ENCODE results near the gene PPP1R3E.
"Not testable (repeated sequence)": the region's sequence is repeated elsewhere in the genome, so short reads cannot be mapped to it uniquely, and the experiment has no call there.

Gene PPP1R3E, protein sequence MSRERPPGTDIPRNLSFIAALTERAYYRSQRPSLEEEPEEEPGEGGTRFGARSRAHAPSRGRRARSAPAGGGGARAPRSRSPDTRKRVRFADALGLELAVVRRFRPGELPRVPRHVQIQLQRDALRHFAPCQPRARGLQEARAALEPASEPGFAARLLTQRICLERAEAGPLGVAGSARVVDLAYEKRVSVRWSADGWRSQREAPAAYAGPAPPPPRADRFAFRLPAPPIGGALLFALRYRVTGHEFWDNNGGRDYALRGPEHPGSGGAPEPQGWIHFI

DNA sequence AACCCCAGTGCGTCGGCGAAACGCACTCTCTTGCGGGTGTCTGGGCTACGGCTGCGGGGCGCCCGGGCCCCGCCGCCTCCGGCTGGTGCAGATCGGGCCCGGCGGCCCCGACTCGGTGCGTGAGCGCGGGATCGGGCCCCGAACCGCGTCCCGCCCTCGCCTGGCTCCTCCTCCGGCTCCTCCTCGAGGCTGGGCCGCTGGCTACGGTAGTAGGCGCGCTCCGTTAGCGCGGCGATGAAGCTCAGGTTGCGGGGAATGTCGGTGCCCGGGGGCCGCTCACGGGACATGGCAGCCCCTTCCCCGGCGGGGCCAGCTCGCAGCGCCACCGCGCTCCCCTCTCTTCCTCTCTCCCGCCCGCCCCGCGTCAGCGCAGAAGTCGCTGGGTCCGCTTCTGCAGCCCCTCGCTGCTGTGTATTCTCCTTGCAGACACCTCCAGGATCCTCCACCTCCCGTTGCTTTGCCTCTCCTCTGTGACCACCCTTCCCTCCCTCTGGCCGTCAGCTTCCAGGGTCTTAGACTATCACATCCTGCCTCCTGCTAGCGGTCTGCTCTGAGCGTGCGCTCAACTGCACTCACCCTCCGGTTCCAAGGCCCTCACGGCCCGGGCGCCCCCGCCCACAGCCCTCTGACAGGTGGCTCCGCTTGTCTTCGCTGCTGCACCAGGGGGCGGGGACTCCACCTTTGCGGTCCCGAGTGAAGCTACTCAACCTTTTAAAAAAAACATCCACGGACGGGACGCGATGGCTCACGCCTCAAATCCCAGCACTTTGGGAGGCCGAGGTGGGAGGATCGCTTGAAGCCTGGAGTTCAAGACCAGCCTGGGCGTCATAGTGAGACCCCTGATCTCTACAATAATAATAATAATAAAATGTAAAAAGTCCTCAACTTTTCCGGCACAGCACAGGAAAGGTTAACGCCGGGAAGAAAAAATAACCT, at the start of gene PPP1R3E:
PPP1R3E (minus strand) TSS at position 570 of the 936 bp plus-strand sequence; CDS start at position 287, 283 bp downstream.
- peak; percentile 69 for DNase-seq (ENCODE audit: low spot score)

DNA sequence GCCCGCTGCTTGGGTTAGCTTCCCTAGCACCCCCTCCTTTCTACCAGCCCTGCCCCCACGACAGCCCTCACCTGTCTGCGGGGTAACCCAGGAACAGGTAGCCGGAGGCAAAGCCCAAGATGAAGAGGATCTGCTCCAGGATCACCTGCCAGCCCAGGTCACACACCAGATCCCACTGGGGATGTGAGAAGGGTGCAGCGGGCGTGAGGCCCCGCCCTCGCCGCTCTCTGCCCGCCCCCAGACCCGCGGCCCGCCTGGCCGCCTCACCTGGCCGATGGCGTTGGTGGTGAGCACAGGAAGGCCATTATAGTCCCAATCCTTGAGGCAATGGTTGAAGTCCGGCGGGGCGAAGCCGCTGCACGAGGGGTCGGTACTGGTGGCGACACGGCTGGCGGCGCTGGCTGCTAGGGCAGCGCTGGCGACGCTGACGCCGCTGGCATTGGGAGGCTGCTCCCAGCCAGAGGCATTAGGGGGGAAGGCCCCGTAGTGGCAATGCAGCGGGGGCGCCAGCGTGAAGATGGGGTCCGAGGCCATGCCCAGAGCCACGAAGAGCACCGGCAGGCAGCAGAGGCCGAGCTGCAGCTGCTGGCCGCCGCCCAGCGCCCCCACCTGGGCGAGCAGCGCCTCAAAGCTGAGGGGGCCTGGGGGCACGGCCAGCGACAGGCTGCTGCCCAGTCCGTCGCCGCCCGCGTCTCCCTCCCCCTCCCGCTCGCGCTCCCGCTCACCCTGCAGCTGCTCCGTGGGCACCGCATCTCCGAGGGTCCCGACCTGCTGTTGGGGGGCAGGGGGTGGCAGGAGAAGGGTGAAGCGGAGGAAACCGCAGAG, 49.2 kb upstream of the PPP1R3E start:
- peak; percentile 33 for DNase-seq (ENCODE audit: low spot score)

DNA sequence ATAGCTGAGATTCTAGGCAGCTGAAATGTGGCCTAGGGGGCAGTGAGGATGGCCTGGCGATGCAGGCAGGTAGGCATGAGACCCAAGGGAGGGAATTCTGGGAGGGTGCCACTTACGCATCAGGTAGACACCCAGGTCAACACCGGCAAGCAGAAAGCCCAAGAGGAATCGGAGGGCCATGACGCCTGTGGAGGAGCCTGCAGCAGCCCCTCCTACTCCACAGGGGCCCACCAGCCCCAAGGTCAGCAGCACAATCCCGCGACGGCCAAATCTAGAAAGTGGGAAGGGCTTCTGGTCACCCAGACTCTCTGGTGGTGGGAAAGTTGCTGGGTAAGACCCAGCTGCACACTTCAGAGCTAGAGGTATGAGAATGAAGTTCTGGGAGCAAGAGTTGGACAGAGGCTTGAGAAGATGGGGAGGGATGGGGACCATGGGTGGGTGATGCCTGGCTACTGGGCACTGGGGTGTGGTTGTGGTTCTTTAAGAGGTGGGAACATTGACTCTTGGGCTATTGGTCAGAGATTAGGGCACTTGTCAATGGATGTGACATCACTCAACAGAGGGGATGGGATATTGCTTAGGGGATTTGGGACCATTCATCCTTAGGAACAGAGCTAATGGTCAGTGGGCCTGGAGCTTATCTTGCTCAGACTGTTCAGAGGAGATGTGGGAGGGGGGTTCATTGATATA, 46.6 kb upstream of the PPP1R3E start:
- peak; percentile 5 for DNase-seq (ENCODE audit: low spot score)

DNA sequence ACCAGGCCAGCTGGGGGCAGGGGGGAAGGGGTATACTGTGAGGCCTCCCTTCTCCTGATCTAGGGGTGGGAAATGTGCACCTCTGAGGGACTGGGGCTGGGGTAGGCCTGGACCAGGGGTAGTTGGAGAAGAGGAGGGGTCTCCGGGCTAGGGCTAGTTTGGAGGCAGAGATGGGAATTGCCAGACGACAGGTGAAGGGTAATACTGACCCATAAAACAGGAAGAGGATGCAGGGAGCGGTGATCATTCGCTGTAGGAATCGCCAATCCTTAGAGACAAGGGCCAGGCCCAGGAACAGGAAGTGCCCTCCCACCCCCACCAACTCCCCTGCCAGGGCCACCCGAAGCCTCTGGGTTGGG, 45.6 kb upstream of the PPP1R3E start:
- DNase-seq (ENCODE audit: low spot score) = peak; percentile 4

DNA sequence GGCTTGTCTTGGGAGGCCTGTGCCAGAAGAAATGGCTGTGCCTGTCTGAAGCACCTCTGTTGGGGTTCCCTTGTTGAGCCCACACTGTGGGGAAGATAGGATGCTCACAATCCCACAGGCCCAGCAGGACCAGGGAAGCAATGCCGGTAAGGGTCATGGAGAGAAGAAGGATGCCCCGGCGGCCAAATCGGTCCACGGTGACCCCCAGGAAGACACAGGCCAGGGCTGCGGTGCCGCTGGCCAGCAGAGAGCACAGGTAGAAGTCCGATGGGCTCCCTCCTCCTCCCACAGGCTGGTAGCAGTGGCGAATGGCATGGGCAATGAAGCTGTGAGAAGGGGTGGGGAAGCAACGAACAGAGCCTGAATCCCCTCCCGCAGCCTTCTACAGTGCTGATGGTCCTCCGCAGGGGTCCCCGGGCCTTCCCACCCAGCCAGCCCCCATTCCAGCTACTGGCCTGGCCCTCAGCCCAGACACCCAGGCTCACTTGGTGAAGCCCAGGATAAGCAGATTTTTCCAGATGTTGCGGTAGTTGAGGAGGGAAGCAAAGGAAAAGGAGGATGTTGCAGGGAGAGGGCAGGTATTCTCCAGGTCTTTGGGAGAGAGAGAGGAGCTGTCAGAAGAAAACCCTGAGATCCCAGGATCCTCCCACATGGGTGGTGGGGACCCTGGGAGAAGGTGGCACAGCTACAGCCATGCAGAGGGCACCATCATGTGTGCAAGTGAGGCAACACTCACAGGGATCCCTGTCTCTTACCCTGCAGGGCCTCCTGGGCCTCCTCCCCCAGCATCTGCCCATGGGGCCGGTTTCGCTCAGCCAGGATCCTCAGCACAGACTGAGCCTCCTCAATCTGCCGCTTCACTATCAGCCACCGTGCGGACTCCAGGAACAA, 45.0 kb upstream of the PPP1R3E start:
- peak; percentile 7 for DNase-seq (ENCODE audit: low spot score)

DNA sequence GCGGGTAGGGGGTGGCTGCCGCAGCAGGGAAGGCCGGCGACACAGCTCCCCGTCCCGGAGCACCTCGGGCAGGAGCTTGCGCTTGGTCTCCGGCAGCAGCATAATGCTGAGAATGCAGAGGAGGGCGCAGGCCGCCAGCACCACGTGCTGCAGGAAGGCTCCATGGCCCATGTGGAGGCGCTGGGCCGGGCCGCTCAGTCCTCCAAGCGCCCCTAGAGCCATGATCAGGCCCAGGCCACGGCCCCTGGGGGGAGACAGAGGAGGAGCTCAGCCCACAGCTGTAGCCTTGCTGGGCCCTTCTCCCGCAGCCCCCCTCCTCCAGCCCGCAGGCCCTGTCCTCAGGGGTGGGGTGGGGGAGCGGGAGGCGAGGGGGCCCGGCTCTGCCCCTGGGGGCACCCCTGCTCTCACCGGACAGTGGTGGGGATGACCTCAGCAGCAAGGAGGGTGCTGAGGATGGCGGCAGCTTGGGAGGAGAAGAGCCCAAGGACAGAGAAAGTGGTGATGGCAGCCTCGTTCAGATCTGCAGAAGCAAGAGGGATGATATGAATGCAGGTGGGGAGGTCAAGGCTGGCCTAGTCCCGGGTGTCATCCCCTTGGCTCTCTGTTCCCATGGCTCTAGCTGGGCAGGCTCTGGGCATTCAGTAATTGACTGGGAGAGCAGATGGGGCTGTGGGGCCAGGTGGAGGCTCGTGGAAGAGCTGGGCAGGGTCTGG, 44.2 kb upstream of the PPP1R3E start:
- DNase-seq (ENCODE audit: low spot score) = peak; percentile 3

DNA sequence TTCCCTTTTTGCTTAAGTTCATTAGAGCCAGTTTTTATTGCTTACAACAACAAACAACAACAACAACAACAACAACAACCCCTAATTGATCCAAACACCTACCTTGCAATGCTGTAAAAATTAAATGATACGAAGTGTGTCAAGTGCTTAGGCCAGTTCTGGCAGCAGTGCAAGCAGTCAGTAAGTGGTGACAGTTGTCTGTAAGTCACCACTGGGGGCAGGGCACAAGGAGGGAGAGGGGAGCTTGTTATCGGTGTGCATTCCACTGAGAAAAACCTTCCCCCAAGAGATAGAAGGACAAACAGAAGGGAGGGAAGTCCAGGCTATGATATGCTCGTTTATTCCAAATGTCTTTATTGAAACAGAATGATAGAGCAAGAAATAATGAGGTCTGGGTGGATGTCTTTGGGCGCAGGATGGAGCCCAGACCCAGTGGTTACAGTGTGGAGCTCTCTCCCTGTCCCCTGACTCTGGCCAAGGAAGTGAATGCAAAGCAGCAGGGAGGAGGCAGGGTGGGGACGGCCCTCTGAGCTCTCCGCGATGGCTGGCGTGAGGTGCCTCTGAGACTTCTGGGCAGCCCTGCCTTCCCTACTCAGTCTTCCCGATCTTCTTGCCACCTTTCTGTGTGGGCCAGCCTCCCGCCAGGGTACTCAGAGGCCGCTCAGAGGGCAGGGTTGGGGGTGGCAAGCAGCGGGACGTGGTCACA, 43.5 kb upstream of the PPP1R3E start:
- peak; percentile 5 for DNase-seq (ENCODE audit: low spot score)

DNA sequence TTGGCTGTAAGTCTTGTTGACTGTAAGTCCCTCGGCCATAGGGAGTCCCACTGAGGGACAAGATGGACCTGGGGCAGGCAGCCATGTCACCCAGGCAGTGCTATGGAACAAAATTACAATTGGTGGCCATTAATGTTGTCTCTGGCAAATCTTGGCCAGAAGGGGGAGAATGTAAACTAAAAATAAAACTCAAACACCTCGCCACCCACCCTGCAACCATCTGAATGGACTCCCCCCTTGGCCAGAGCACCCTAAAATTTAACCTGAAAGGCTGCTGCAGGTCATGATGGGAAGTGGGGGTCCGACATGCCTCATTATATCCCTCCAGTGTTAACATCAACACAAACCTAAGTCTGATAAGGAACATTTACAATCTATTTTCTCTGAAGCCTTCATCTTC, 41.8 kb upstream of the PPP1R3E start:
- DNase-seq (ENCODE audit: low spot score) = peak; percentile 3

DNA sequence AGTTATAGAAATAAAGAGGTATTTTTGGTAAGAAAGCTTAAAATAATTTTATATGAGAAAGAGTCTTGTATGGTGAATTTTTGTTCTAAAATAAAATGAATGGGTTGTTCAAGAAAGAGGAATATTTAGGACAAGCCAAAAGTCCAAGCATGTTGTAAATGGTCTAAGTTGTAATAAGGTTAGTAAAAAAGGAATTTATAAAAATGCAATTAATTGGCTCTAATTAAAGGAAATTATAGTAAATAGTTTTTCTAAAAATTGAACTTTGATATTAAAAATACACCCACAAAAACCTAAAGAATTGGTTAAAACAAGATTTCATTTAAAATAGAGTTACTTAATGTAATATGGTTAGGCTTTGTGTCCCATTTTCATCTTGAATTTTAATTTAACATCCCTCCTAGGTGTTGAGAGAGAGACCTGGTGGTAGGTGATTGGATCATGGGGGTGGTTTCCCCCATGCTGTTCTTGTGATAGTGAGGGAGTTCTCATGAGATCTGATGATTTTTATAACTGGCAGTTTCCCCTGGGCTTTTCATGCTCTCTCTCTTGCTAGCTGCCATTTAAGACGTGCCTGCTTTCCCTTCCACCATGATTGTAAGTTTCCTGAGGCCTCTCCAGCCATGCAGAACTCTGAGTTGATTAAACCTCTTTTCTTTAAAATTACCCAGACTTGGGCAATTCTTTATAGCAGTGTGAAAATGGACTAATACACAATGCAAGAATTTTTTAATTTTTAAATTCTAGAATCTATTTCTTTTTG, 37.0 kb upstream of the PPP1R3E start:
- no peak for DNase-seq (ENCODE audit: low spot score)

DNA sequence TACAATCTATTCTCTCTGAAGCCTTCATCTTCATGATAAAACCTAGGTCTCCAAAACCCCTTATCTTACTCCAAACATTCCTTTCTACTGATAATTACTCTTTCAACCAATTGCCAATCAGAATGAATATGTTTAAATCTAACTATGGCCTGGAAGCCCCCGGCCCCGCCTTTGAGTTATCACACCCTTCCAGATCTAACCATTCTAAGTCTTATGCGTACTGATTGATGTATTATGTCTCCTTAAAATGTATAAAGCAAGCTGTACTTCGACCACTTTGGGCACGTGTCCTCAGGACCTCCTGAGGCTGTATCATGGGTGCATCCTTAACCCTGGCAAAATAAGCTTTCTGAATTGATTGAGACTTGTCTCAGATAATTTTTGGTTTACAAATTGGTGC, 33.0 kb upstream of the PPP1R3E start:
- no peak for DNase-seq (ENCODE audit: low spot score)

DNA sequence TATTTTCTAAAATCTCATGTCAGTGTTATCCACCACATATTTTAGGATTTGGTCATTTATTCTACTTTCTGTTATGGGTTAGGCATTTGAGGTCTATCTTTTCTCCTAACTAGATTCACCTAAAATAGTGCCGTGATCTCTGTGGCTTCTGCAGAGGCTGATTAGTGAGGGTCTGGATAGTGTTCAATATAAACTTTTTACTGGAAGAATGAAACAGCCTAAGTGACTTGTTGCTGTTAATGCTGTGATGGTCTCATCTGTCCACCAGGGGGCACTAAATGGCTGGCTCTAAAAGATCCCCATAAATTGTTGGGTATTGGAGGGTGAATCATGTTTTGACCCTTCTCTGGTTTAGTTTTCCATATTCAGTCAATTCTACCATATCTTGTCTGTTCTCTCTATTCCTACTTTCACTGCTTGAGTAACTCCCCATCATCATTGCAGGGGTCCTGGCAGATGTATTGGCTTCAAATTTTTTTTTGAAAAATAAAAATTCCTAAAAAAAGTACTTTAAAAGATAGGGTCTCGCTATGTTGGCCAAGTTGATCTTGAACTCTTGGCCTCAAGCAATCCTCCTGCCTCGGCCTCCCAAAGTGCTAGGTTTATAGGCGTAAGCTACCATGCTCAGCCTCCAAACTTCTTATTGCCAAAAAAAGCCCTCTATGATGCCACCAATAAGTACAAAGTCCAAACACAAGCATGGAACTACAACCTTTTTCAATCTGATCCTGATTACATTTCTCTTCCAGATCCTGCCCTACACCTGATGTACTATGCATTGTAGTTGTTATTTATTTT, 25.5 kb upstream of the PPP1R3E start:
- DNase-seq (ENCODE audit: low spot score) = peak; percentile 81

DNA sequence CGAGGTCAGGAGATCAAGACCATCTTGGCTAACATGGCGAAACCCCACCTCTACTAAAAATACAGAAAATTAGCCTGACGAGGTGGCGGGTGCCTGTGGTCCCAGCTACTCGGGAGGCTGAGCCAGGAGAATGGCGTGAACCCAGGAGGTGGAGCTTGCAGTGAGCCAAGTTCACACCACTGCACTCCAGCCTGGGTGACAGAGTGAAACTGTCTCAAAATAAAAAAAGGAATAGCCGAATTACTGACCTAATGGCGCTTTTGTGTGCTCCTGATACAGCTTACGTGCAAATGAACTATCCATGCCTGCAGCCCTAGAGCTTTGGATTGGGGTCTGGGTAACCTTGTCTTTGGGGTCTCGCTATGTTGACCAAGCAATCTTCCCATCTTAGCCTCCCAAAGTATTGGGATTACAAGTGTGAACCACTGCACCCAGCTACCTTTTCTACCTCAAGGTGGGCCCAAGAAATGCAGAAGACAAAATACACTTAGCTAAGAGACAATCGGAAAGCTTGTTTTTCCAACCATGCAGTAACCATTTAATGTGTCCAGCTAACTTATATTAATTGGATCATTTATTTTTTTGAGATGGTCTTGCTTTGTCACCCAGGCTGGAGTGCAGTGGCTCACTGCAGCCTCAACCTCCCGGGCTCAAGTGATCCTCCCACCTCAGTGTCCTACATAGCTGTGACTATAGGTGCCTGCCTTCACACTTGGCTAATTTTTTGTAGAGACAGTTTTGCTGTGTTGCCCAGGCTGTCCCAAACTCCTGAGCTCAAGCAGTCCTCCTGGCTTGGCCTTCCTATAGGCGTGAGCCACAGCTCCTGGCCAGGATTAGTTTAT, 24.1 kb upstream of the PPP1R3E start:
- no peak for DNase-seq (ENCODE audit: low spot score)

DNA sequence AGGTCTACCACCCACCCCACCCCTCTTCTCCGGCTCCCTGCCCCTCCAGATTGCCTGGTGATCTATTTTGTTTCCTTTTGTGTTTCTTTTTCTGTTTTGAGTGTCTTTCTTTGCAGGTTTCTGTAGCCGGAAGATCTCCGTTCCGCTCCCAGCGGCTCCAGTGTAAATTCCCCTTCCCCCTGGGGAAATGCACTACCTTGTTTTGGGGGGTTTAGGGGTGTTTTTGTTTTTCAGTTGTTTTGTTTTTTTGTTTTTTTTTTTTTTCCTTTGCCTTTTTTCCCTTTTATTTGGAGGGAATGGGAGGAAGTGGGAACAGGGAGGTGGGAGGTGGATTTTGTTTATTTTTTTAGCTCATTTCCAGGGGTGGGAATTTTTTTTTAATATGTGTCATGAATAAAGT, 23.1 kb upstream of the PPP1R3E start:
- not testable (repeated sequence) for DNase-seq (ENCODE audit: low spot score)

DNA sequence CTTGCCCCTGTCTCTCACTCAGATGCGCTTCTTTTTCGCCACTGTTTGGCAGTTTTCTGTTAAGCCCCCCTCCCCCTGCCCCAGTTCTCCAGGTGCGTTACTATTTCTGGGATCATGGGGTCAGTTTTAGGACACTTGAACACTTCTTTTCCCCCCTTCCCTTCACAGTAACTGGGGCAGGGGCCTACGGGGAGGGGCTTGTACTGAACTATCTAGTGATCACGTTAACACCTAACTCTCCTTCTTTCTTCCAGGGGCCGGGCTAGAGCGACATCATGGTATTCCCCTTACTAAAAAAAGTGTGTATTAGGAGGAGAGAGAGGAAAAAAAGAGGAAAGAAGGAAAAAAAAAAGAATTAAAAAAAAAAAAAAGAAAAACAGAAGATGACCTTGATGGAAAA, 22.3 kb upstream of the PPP1R3E start:
- DNase-seq (ENCODE audit: low spot score) = no peak

DNA sequence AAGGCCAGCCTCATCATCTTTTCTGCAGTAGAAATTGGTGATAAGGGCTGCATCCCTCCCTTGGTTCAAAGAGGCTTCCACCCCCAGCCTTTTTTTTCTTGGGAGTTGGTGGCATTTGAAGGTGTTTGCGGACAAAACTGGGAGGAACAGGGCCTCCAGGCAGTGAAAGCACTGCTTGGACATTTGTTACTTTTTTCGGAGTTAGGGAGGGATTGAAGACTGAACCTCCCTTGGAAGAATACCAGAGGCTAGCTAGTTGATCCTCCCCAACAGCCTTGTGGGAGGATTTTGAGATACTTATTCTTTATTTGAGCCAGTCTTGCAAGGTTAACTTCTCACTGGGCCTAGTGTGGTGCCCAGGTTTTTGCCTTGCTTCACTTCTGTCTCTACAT, 21.8 kb upstream of the PPP1R3E start:
- DNase-seq (ENCODE audit: low spot score) = no peak

DNA sequence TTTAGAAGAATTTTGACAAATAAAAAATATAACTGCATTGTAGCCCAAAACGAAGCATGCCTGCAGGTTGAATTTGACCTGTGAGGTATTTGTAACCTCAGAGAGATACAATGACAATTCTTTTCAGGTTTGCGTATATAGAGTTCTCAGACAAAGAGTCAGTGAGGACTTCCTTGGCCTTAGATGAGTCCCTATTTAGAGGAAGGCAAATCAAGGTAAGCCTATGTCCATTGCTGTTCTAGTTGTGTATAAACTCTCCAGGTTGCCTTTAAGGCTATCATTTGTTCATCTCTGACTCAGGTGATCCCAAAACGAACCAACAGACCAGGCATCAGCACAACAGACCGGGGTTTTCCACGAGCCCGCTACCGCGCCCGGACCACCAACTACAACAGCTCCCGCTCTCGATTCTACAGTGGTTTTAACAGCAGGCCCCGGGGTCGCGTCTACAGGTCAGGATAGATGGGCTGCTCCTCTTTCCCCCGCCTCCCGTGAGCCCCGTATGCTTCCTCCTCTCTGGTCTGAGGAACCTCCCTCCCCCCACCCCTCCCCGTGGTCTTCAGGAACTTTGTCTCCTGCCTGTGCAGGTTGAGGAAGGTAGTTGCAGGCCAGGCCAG, 21.3 kb upstream of the PPP1R3E start:
- no peak for DNase-seq (ENCODE audit: low spot score)
